MM.1S (cell line): Measurements from ENCODE around the gene PLCB2.

ENCODE experiments used
- EZH2phosphoT487 ChIP-seq: fragments of 300-600 bp; sonication (generic); IDR thresholded peaks from 2 replicates; pipeline ENCODE4 v1.6.1; 2018; ENCODE audit warnings: antibody characterized with exemption, low read length
- TF ChIP-seq, protein P1 (sequence below): fragments of 300-600 bp; sonication (generic); IDR thresholded peaks from 2 replicates; pipeline ENCODE4 v1.5.1; 2016; ENCODE audit warnings: antibody characterized with exemption, low read length, mixed read lengths

- TF ChIP-seq, protein P1, sequence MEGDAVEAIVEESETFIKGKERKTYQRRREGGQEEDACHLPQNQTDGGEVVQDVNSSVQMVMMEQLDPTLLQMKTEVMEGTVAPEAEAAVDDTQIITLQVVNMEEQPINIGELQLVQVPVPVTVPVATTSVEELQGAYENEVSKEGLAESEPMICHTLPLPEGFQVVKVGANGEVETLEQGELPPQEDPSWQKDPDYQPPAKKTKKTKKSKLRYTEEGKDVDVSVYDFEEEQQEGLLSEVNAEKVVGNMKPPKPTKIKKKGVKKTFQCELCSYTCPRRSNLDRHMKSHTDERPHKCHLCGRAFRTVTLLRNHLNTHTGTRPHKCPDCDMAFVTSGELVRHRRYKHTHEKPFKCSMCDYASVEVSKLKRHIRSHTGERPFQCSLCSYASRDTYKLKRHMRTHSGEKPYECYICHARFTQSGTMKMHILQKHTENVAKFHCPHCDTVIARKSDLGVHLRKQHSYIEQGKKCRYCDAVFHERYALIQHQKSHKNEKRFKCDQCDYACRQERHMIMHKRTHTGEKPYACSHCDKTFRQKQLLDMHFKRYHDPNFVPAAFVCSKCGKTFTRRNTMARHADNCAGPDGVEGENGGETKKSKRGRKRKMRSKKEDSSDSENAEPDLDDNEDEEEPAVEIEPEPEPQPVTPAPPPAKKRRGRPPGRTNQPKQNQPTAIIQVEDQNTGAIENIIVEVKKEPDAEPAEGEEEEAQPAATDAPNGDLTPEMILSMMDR: no peak
- no peak for TF ChIP-seq EZH2phosphoT487
These were observed 827 bp downstream of the PLCB2 start for GRCh38 chr15:40306908-40307307.
